Dedifferentiated amniotic fluid mesenchymal stem cell (primary cell): ENCODE measurements around the gene DEPDC5.

ENCODE experiments used
- DNase-seq: peaks from one replicate; pipeline ENCODE4 v3.0.0-alpha.2; 2016; ENCODE audit errors: extremely low spot score

The DEPDC5 gene

GRCh38 chr22:31925056-31925455 is 171.2 kb downstream of the DEPDC5 start:
- no peak for DNase-seq

GRCh38 chr22:31926024-31926423 is 172.2 kb downstream of the DEPDC5 start:
- DNase-seq = no peak

- DNase-seq = no peak
These were observed 173.2 kb downstream of the DEPDC5 start for GRCh38 chr22:31926969-31927368.

- DNase-seq = no peak
These were observed 173.7 kb downstream of the DEPDC5 start for GRCh38 chr22:31927562-31927961.

GRCh38 chr22:31929167-31929930 is 175.5 kb downstream of the DEPDC5 start:
- no peak for DNase-seq

GRCh38 chr22:31932863-31933262 is 179.0 kb downstream of the DEPDC5 start:
- DNase-seq = no peak

GRCh38 chr22:31933406-31933805 is 179.6 kb downstream of the DEPDC5 start:
- no peak for DNase-seq

GRCh38 chr22:31933816-31934482 is 180.1 kb downstream of the DEPDC5 start:
- DNase-seq = no peak

GRCh38 chr22:31935961-31936635 is 182.3 kb downstream of the DEPDC5 start:
- DNase-seq = no peak

GRCh38 chr22:31937341-31937740 is 183.5 kb downstream of the DEPDC5 start:
- DNase-seq = no peak

GRCh38 chr22:31938296-31938695 is 184.5 kb downstream of the DEPDC5 start:
- no peak for DNase-seq

GRCh38 chr22:31940506-31940905 is 186.7 kb downstream of the DEPDC5 start:
- DNase-seq = no peak

- no peak for DNase-seq
These were observed 188.3 kb downstream of the DEPDC5 start for GRCh38 chr22:31942091-31942490.

GRCh38 chr22:31943206-31943977 is 189.6 kb downstream of the DEPDC5 start:
- DNase-seq = no peak

GRCh38 chr22:31943978-31944699 is 190.3 kb downstream of the DEPDC5 start, which contains the start of gene YWHAH:
TSS of gene YWHAH (plus strand) at chr22:31944535. CDS start at chr22:31944734, 199 bp downstream.
- DNase-seq = peak; percentile 91

- no peak for DNase-seq
These were observed 191.1 kb downstream of the DEPDC5 start for GRCh38 chr22:31944700-31945442.

- DNase-seq = no peak
These were observed 191.6 kb downstream of the DEPDC5 start for GRCh38 chr22:31945443-31945855.

GRCh38 chr22:31945971-31946680 is 192.3 kb downstream of the DEPDC5 start:
- DNase-seq = no peak

GRCh38 chr22:31947296-31947695 is 193.5 kb downstream of the DEPDC5 start:
- no peak for DNase-seq

- no peak for DNase-seq
These were observed 194.2 kb downstream of the DEPDC5 start for GRCh38 chr22:31948002-31948401.
